Activated B cell treated with CpG ODN at 0.5 μM for 24 hours (primary cell): ENCODE measurements around the gene NCR2. TPM values are rescaled to one million over a fixed set of nuclear protein-coding genes. Genes with fewer than 3 reads are reported as not detected.

Experiments used
- ATAC-seq: fragments of 200-7000 bp; cut with Tn5 transposase; one replicate; pipeline ENCODE4 v1.10.0; 2021; ENCODE audit warnings: low read depth, mild to moderate bottlenecking, moderate library complexity
- CTCF ChIA-PET: fragments of 350-600 bp; sonication (Branson Sonifier 250); formaldehyde crosslinking; loops from one replicate; lab custom pipeline; 2021; ENCODE audit warnings: antibody characterized with exemption; lab: Charles Lee
- POLR2A ChIA-PET: fragments of 350-600 bp; sonication (Branson Sonifier 250); formaldehyde crosslinking; loops from one replicate; lab custom pipeline; 2021; ENCODE audit warnings: antibody characterized with exemption; lab: Charles Lee
- DNase-seq: peaks from one replicate; pipeline ENCODE4 v3.0.0; 2022
- H3K27ac Mint-ChIP-seq: one replicate; pipeline ENCODE4 v1.8.0; 2020; ENCODE audit warnings: mixed read lengths
- H3K27me3 Mint-ChIP-seq: one replicate; pipeline ENCODE4 v1.8.0; 2021; ENCODE audit warnings: mixed read lengths
- H3K36me3 Mint-ChIP-seq: one replicate; pipeline ENCODE4 v1.8.0; 2021; ENCODE audit warnings: low read depth, mixed read lengths
- H3K4me1 Mint-ChIP-seq: one replicate; pipeline ENCODE4 v1.8.0; 2021; ENCODE audit warnings: mixed read lengths
- H3K4me3 Mint-ChIP-seq: one replicate; pipeline ENCODE4 v1.8.0; 2020; ENCODE audit warnings: mild to moderate bottlenecking, mixed read lengths
- H3K9me3 Mint-ChIP-seq: one replicate; pipeline ENCODE4 v1.8.0; 2020; ENCODE audit warnings: mixed read lengths
- CTCF ChIP-seq: fragments of 200-600 bp; IDR thresholded peaks from one replicate; pipeline ENCODE4 v1.8.0; 2022; ENCODE audit warnings: antibody characterized with exemption, mild to moderate bottlenecking
- intact Hi-C: fragments of 100-400 bp; cut with micrococcal nuclease; formaldehyde crosslinking; loops from one replicate; pipeline ENCODE4 v1.15.1; 2024
- total RNA-seq: library from RNA; stranded (reverse); gene quantifications from 2 replicates; pipeline ENCODE4 v1.2.3, GENCODE V29; 2022

NCR2 gene
- total RNA-seq, result not detected in 2 replicates

- peaks cover 48% of the 10 kb centered on the region for H3K4me1 Mint-ChIP-seq
- no peaks in the 10 kb centered on the region for H3K9me3 Mint-ChIP-seq
- ATAC-seq (no peak), DNase-seq (no peak)
- ChIA-PET CTCF (interaction anchor here (0.6 to 4.3 kb wide), 4 partner anchors 16 to 34 kb away, joined by 3 to 37 read pairs (median 4); no protein-coding TSS in a partner anchor), POLR2A (interaction anchor here (2.9 to 3.1 kb wide), 2 partner anchors 16 to 263 kb away, joined by 13 to 17 read pairs; partner anchors contain the start of genes NFYA and OARD1)
- no peaks in the 10 kb centered on the region for H3K27me3 Mint-ChIP-seq
- no peak for TF ChIP-seq CTCF
- peak within 1 kb of the TSS; percentile 90 for H3K27ac Mint-ChIP-seq
- peak within 1 kb of the TSS; percentile 57 for H3K4me3 Mint-ChIP-seq
- intact Hi-C loops, result loop anchor here (2.0 kb wide), 2 partner anchors 28 to 34 kb away; no protein-coding TSS in a partner anchor
- no peaks in the 10 kb centered on the region for H3K36me3 Mint-ChIP-seq
Observed at GRCh38 chr6:41335296-41335695, at the start of gene NCR2. Gene NCR2, plus strand, starts transcription at chr6:41335608. Its CDS starts 269 bp downstream, at chr6:41335877.

GRCh38 chr6:41286544-41287346 lies 48.7 kb upstream of the NCR2 start, which contains the start of gene TREM1:
Gene TREM1, minus strand, starts transcription at chr6:41286682. Its CDS starts 27 bp downstream, at chr6:41286655.
- TF ChIP-seq CTCF, result no peak
- POLR2A ChIA-PET, result no interaction called here
- Mint-ChIP-seq H3K4me3 (no peak within 1 kb of the TSS), H3K27ac (no peak within 1 kb of the TSS), H3K36me3 (no peaks in the 10 kb centered on the region), H3K27me3 (peaks cover 6% of the 10 kb centered on the region), H3K4me1 (peaks cover 6% of the 10 kb centered on the region), H3K9me3 (no peaks in the 10 kb centered on the region)
- no peak for ATAC-seq
- CTCF ChIA-PET, result no interaction called here
- no peak for DNase-seq
- intact Hi-C loops, result no loop called here

GRCh38 chr6:41288030-41288753 lies 47.2 kb upstream of the NCR2 start:
- POLR2A ChIA-PET, result no interaction called here
- TF ChIP-seq CTCF, result no peak
- Mint-ChIP-seq H3K9me3 (no peaks in the 10 kb centered on the region), H3K27ac (peak overlapping the region; percentile 24), H3K36me3 (no peaks in the 10 kb centered on the region), H3K27me3 (peaks cover 4% of the 10 kb centered on the region), H3K4me3 (no peak overlapping the region), H3K4me1 (peaks cover 6% of the 10 kb centered on the region)
- CTCF ChIA-PET, result no interaction called here
- no peak for DNase-seq
- intact Hi-C loops, result no loop called here
- ATAC-seq, result peak; percentile 34

GRCh38 chr6:41288754-41289129 lies 46.7 kb upstream of the NCR2 start:
- POLR2A ChIA-PET, result no interaction called here
- Mint-ChIP-seq H3K27me3 (peaks cover 4% of the 10 kb centered on the region), H3K27ac (no peak overlapping the region), H3K4me3 (no peak overlapping the region), H3K9me3 (no peaks in the 10 kb centered on the region), H3K36me3 (no peaks in the 10 kb centered on the region), H3K4me1 (peaks cover 6% of the 10 kb centered on the region)
- no peak for TF ChIP-seq CTCF
- ATAC-seq (no peak), DNase-seq (no peak)
- intact Hi-C loops, result no loop called here
- CTCF ChIA-PET, result no interaction called here

GRCh38 chr6:41289815-41290214 lies 45.6 kb upstream of the NCR2 start:
- no peak for ATAC-seq
- TF ChIP-seq CTCF, result no peak

More at GRCh38 chr6:41289815-41290214, 45.6 kb upstream of the NCR2 start:
- Mint-ChIP-seq H3K27me3 (peaks cover 4% of the 10 kb centered on the region), H3K4me1 (peaks cover 12% of the 10 kb centered on the region), H3K4me3 (no peak overlapping the region), H3K36me3 (no peaks in the 10 kb centered on the region), H3K27ac (no peak overlapping the region), H3K9me3 (no peaks in the 10 kb centered on the region)
- no peak for DNase-seq
- ChIA-PET POLR2A (interaction anchor here (0.9 kb wide), 1 partner anchor 9 kb away, joined by 3 read pairs; no protein-coding TSS in a partner anchor), CTCF (interaction anchor here (0.7 to 1.0 kb wide), 2 partner anchors 11 to 17 kb away, joined by 3 read pairs; no protein-coding TSS in a partner anchor)
- intact Hi-C loops, result no loop called here
